ENCODE results near the gene MED9.
A peak's percentile ranks its signal among the peaks of the same experiment; 100 is the strongest.

The MED9 gene

GRCh38 chr17:17493249-17493985, 16.6 kb downstream of the MED9 start:
- FAIRE-seq (peak; percentile 33), DNase-seq (ENCODE audit: insufficient read length, low spot score) (no peak)
- TF ChIP-seq POU2F2 (IDR thresholded peaks at IDR 0.05; ENCODE audit: low read depth, low read length) (no peak), POLR2AphosphoS5 (IDR thresholded peaks at IDR 0.05; ENCODE audit: low read depth, low read length) (peak; percentile 10; the same call in 1 of the 2 replicates)

- no peak for FAIRE-seq
- TF ChIP-seq POU2F2 (IDR thresholded peaks at IDR 0.05; ENCODE audit: low read depth, low read length) (no peak), TAF1 (IDR thresholded peaks at IDR 0.05; ENCODE audit: low read depth, low read length) (no peak), POLR2AphosphoS5 (IDR thresholded peaks at IDR 0.05; ENCODE audit: low read depth, low read length) (no peak), SPI1 (IDR thresholded peaks at IDR 0.05; ENCODE audit: low read depth, low read length) (no peak), POLR2A (IDR thresholded peaks at IDR 0.05; ENCODE audit: low read depth, low read length) (no peak), PAX5 (IDR thresholded peaks at IDR 0.05; ENCODE audit: insufficient read depth, low read length, severe bottlenecking) (no peak)
- no peak for DNase-seq (ENCODE audit: insufficient read length, low spot score)
These were observed 17.2 kb downstream of the MED9 start for GRCh38 chr17:17493986-17494466.

GRCh38 chr17:17494499-17494869, 17.7 kb downstream of the MED9 start:
- TF ChIP-seq TAF1 (IDR thresholded peaks at IDR 0.05; ENCODE audit: low read depth, low read length), result no peak
- TF ChIP-seq POLR2A (IDR thresholded peaks at IDR 0.05; ENCODE audit: low read depth, low read length), result no peak
- no peak; the same call in 1 of the 2 replicates for TF ChIP-seq POLR2AphosphoS5 (IDR thresholded peaks at IDR 0.05; ENCODE audit: low read depth, low read length)
- TF ChIP-seq PAX5 (IDR thresholded peaks at IDR 0.05; ENCODE audit: insufficient read depth, low read length, severe bottlenecking), result no peak
- TF ChIP-seq POU2F2 (IDR thresholded peaks at IDR 0.05; ENCODE audit: low read depth, low read length), result no peak
- TF ChIP-seq SPI1 (IDR thresholded peaks at IDR 0.05; ENCODE audit: low read depth, low read length), result no peak
- FAIRE-seq, result peak; percentile 76
- DNase-seq (ENCODE audit: insufficient read length, low spot score), result no peak

DNA sequence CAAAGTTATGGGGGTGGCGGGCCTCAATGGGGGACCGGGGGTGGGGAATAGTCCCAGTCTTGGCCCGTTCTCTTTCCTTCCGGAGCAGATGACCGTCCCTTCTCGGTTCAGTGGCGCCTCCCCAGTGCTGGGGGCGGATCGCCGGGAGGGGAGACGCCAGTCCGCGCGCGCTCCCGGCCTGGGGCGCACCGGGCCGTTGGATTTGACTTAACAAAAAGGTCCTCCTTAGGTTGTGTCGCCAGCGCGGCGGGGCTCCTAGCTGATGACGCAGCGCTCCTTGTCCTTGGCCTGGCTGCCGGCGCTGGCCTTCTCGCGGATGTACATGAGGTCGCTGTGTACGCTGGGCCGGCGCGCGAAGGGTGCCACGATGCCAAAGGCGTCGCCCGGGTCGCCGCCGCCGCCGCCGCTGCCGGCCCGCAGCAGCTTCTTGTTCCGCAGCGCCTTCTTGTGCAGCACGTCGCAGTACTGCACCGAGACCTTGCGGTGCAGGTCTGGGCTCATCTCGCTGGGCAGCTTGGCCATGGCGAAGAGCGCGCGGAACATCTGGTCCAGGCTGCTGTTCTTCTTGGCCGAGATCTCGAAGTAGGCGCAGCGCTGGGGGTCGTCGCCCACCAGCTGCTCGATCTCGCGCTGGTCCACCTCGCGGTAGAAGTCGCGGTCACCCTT, 18.2 kb downstream of the MED9 start:
- TF ChIP-seq POLR2AphosphoS5 (IDR thresholded peaks at IDR 0.05; ENCODE audit: low read depth, low read length) (no peak; the same call in 1 of the 2 replicates), TAF1 (IDR thresholded peaks at IDR 0.05; ENCODE audit: low read depth, low read length) (no peak), SPI1 (IDR thresholded peaks at IDR 0.05; ENCODE audit: low read depth, low read length) (no peak), POLR2A (IDR thresholded peaks at IDR 0.05; ENCODE audit: low read depth, low read length) (no peak), PAX5 (IDR thresholded peaks at IDR 0.05; ENCODE audit: insufficient read depth, low read length, severe bottlenecking) (no peak), POU2F2 (IDR thresholded peaks at IDR 0.05; ENCODE audit: low read depth, low read length) (no peak)
- no peak for FAIRE-seq
- no peak for DNase-seq (ENCODE audit: insufficient read length, low spot score)

GRCh38 chr17:17495536-17496188, 18.9 kb downstream of the MED9 start:
- no peak for TF ChIP-seq SPI1 (IDR thresholded peaks at IDR 0.05; ENCODE audit: low read depth, low read length)
- FAIRE-seq, result peak; percentile 50

DNA sequence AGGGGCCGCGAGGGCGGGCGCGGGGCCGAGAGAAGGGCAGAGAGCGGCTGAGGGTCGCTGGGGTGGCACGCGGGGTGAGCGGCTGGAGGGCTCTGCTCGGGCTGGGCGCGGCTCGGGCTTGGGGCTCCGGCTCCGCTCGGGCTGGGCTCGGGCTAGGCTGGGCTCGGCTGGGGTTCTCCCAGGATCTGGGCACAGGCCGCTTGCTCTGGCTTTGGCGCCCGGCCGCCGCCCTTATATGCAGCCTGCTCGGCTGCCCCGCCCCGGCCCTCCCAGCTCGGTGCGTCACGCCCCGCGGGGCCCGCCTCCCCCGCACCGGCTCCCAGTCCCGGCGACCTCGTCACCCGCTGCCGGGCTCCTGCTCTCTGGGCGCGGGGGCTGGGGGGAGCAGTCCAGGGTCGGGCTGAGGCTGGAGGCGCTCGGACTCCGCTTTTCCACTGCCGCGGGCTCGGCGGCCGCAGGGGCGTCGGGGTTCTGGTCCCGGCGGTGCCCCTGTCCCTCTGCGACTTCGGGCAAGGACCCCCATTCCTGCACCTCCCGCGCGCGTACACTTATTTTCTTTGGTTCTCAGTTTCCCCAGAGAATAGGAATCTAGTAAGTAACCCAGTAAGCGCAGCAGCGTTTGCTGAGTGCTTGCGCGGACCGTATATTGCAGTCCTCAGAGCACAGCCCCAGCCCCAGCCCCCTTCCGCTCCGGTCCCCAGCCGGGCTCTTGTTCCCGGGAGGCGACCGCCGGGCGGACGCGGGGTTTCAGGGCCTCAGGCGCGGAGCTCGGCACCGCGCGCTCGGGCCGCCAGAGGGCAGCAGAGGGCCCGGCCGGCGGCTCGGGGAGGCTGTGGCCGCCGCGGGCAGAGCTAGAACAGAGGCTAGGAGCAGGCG, 19.6 kb downstream of the MED9 start, which contains the start of gene RASD1:
TSS of gene RASD1 (minus strand) at position 207 of the 876 bp plus-strand sequence. CDS start 214 bp downstream, outside the sequence.
- DNase-seq (ENCODE audit: insufficient read length, low spot score) (peak; percentile 98), FAIRE-seq (peak; percentile 75)
- no peak for TF ChIP-seq POU2F2 (IDR thresholded peaks at IDR 0.05; ENCODE audit: low read depth, low read length)
- no peak for TF ChIP-seq POLR2AphosphoS5 (IDR thresholded peaks at IDR 0.05; ENCODE audit: low read depth, low read length)
- no peak for TF ChIP-seq POLR2A (IDR thresholded peaks at IDR 0.05; ENCODE audit: low read depth, low read length)
- no peak for TF ChIP-seq SPI1 (IDR thresholded peaks at IDR 0.05; ENCODE audit: low read depth, low read length)

More at GRCh38 chr17:17495536-17496188, 18.9 kb downstream of the MED9 start:
- DNase-seq (ENCODE audit: insufficient read length, low spot score), result no peak

- no peak for FAIRE-seq
These were observed 20.5 kb downstream of the MED9 start for GRCh38 chr17:17497065-17497844.

DNA sequence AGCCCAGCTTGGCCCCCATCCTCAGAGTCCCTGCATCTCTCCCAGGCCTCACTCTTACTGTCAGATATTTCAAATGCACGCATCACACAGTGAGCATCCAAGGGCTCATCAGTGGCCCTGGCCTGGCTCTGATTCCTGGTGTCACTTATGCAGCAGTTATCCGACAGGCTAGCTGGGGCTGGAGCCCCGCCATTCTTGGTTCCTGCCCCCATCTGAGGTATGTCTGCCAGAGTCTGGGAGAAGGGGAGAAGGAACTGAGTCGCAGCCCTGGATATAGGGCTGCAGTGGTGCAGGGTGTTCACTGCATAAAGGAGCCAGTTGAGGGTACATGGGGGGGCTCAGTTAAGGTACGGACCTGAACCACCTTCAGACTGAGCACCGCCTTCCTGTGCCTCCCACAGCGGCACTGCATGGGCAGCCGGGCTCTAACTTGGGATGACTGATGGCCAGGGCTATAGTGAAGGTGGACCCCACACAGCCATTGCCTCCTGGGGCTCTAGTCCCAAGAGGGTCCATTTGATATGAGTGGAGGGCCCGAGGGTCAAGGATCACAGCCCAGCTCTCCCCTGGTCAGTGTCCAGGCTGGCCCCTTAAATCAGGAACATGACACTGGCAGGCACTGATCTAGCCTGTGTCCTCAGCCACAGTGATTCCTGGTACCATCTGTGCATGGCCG, 21.2 kb downstream of the MED9 start:
- TF ChIP-seq POLR2AphosphoS5 (IDR thresholded peaks at IDR 0.05; ENCODE audit: low read depth, low read length), result no peak
- TF ChIP-seq SPI1 (IDR thresholded peaks at IDR 0.05; ENCODE audit: low read depth, low read length), result no peak
- no peak for TF ChIP-seq POLR2A (IDR thresholded peaks at IDR 0.05; ENCODE audit: low read depth, low read length)
- FAIRE-seq, result no peak
- no peak for DNase-seq (ENCODE audit: insufficient read length, low spot score)

More at GRCh38 chr17:17497065-17497844, 20.5 kb downstream of the MED9 start:
- no peak for DNase-seq (ENCODE audit: insufficient read length, low spot score)
- TF ChIP-seq PAX5 (IDR thresholded peaks at IDR 0.05; ENCODE audit: insufficient read depth, low read length, severe bottlenecking) (no peak), POLR2A (IDR thresholded peaks at IDR 0.05; ENCODE audit: low read depth, low read length) (no peak), POU2F2 (IDR thresholded peaks at IDR 0.05; ENCODE audit: low read depth, low read length) (no peak), TAF1 (IDR thresholded peaks at IDR 0.05; ENCODE audit: low read depth, low read length) (no peak), SPI1 (IDR thresholded peaks at IDR 0.05; ENCODE audit: low read depth, low read length) (no peak), POLR2AphosphoS5 (IDR thresholded peaks at IDR 0.05; ENCODE audit: low read depth, low read length) (no peak)
